Tibial artery (tissue), 4 donors: ENCODE results near the gene IL1RAP.

ENCODE experiments used
- DNase-seq, 2 donors: peaks; one replicate each; pipeline ENCODE4 v3.0.0-alpha.2; 2019
- H3K27ac ChIP-seq, 2 donors: fragments of 200-600 bp; sonication (generic) in 1 of 2; 1 replicate in 1 of 2; 2 replicates in 1 of 2; pipeline ENCODE4 v1.5.1; 2018 to 2019; ENCODE audit warnings: mild to moderate bottlenecking in 1 of 2
- H3K27me3 ChIP-seq, 2 donors: fragments of 200-600 bp; sonication (generic) in 1 of 2; one replicate each; pipeline versions ENCODE4 v1.5.1 to v1.6.0; 2016 to 2019
- H3K36me3 ChIP-seq, 3 donors: fragments of 200-600 bp; sonication (generic) in 2 of 3; one replicate each; pipeline ENCODE4 v1.5.1; 2016 to 2019; ENCODE audit warnings: mild to moderate bottlenecking in 2 of 3
- H3K4me1 ChIP-seq, 4 donors: fragments of 200-600 bp; sonication (generic) in 2 of 4; 1 replicate in 3 of 4; 2 replicates in 1 of 4; pipeline ENCODE4 v1.5.1; 2016 to 2019
- H3K4me3 ChIP-seq, 2 donors: fragments of 200-600 bp; sonication (generic) in 1 of 2; 1 replicate in 1 of 2; 2 replicates in 1 of 2; pipeline ENCODE4 v1.5.1; 2018 to 2019; ENCODE audit warnings: mild to moderate bottlenecking in 2 of 2
- H3K9me3 ChIP-seq, 3 donors: fragments of 200-600 bp; sonication (generic) in 1 of 3; one replicate each; pipeline ENCODE4 v1.5.1; 2016 to 2019
- CTCF ChIP-seq, 2 experiments: fragments of 200-600 bp in 1 of 2; fragments of 450-650 bp in 1 of 2; IDR thresholded peaks; one replicate each; pipeline ENCODE4 v1.5.1; 2017 to 2019; ENCODE audit warnings: antibody characterized with exemption in 2 of 2, mild to moderate bottlenecking in 1 of 2, moderate library complexity in 1 of 2
- intact Hi-C: fragments of 100-400 bp; cut with DNase I; formaldehyde crosslinking; loops from one replicate; pipeline ENCODE4 v1.15.0; 2023; ENCODE audit warnings: low total_unique reads

Gene IL1RAP

DNA sequence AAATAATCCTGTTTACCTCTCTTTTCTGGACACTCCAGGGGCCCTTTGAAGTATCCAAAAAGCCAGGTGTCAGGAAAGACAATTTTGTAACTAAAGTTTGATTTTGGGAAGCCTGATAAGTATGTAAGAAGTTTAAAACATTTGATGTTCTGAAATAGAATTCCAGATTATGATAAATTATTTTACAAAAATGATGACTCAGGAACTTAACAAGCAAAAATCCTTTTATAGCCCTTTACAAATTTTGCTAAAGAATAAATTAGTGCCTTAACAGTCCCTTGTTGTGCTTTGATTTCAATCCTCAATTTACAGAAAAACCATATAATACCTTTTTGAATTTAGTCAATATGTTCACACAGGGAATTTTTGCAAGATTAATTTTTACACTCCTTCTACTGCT lies 38.1 kb downstream of the IL1RAP start:
- Histone ChIP-seq H3K4me1 (no peaks in the 10 kb centered on the region), H3K27ac (no peak overlapping the region), H3K9me3 (no peaks in the 10 kb centered on the region), H3K4me3 (no peak overlapping the region), H3K36me3 (peaks cover 0 to 3% (median 0%) of the 10 kb centered on the region in 3 donors), H3K27me3 (no peaks in the 10 kb centered on the region)
- intact Hi-C loops: no loop called here
- DNase-seq: no peak
- TF ChIP-seq CTCF (IDR thresholded peaks at IDR 0.05): no peak

DNA sequence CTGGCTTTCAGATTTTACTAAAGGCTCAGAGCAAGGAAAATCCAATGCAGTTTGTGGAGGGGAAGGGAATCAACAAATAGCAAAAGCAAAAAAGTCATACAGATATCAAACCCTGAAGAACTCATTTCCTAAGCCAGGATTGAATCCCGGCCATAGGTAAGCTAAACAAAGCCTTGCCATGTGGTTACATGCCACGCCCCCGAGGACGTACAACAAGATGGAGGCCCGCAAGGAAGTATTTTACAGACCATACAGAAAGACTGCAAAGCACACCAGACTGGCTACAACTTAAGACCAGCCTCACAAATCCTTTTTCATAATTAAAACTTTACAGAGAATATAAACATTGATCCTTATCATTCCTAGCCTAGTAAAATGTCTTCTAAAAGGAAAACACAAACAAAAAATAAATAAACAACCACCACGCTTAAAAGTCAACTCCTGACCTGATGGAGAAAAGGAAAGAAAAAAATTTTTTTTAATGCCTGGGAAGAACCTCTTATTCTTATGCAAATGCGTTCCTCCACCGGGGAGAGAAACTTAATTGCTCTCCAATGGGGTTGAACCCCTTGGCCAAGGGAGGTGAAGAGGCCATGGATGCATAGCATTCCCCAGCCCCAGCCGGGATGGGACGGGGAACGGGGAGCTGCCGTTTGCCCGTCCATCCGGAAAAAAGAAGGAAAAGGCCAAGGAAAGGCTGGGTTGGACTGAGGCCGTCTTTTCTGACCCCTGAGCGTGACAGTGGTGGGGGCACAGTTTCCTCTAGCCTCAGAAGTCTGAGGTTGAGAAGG lies 39.3 kb downstream of the IL1RAP start:
- intact Hi-C loops: no loop called here
- Histone ChIP-seq H3K27me3 (no peaks in the 10 kb centered on the region), H3K36me3 (peaks cover 0 to 5% (median 0%) of the 10 kb centered on the region in 3 donors), H3K4me3 (no peak overlapping the region), H3K9me3 (no peaks in the 10 kb centered on the region), H3K27ac (no peak overlapping the region), H3K4me1 (no peaks in the 10 kb centered on the region)
- no peak for DNase-seq
- TF ChIP-seq CTCF (IDR thresholded peaks at IDR 0.05): no peak

- Histone ChIP-seq H3K9me3 (no peaks in the 10 kb centered on the region), H3K4me1 (no peaks in the 10 kb centered on the region), H3K27me3 (no peaks in the 10 kb centered on the region), H3K36me3 (peaks cover 0 to 5% (median 0%) of the 10 kb centered on the region in 3 donors), H3K27ac (no peak overlapping the region), H3K4me3 (no peak overlapping the region)
- no peak for TF ChIP-seq CTCF (IDR thresholded peaks at IDR 0.05)
- intact Hi-C loops: no loop called here
- no peak for DNase-seq
Observed at GRCh38 chr3:190554197-190554596, 40.3 kb downstream of the IL1RAP start.

- H3K9me3 ChIP-seq: no peaks in the 10 kb centered on the region
- no peak for DNase-seq
- no peaks in the 10 kb centered on the region for H3K27me3 ChIP-seq
- H3K4me1 ChIP-seq: no peaks in the 10 kb centered on the region
- peaks cover 0 to 5% (median 0%) of the 10 kb centered on the region in 3 donors for H3K36me3 ChIP-seq
- no peak overlapping the region for H3K4me3 ChIP-seq
- intact Hi-C loops: no loop called here
- no peak for TF ChIP-seq CTCF (IDR thresholded peaks at IDR 0.05)
- H3K27ac ChIP-seq: no peak overlapping the region
Observed at GRCh38 chr3:190556351-190556750, 42.5 kb downstream of the IL1RAP start.

GRCh38 chr3:190557296-190557695 lies 43.4 kb downstream of the IL1RAP start:
- H3K27ac ChIP-seq: no peak overlapping the region
- intact Hi-C loops: no loop called here
- no peak for DNase-seq
- H3K4me1 ChIP-seq: no peaks in the 10 kb centered on the region
- H3K27me3 ChIP-seq: no peaks in the 10 kb centered on the region
- H3K9me3 ChIP-seq: no peaks in the 10 kb centered on the region
- H3K36me3 ChIP-seq: peaks cover 0 to 5% (median 0%) of the 10 kb centered on the region in 3 donors
- TF ChIP-seq CTCF (IDR thresholded peaks at IDR 0.05): no peak
- no peak overlapping the region for H3K4me3 ChIP-seq
